ENCODE results near the gene FLNC.

The FLNC gene

DNA sequence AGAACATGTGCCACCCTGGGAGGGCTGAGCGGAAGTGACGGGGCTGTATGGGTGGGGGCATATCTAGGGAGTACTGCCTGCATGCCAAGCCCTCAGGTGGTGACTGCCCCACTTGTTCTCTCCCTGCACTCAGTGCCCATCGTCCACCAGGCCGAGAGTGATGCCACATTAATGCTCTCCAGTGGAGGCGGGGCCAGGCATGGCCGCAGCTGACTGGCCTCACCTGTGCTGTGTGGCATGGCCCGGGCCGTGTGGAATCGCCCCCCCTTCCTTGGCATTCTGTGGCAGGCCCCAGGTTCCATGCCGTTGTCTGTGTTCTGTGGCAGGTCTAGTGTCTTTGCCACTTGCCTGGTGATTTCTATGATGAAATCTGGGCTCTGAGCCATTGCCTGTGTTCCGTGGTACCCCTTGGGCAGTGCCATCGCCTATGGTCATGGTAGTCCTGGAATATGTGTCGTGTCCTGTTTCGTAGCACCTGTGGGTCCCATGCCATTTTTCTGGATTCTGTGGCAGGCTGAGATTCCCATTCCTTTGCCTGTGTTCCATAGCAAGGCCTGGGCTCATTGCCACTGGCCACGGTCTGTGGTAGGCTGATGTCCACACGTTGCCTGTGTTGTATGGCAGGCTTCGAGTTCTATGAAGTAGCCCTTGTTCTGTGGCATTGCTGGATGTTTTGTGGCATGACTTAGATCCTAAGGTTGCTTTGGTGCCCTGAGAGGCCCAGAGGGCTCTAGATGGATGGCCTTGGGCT is 8.9 kb downstream of the FLNC start:
- H3K79me2 ChIP-seq (ENCODE audit: insufficient read depth, low read length) = no peaks in the 10 kb centered on the region
- TF ChIP-seq EZH2phosphoT487 (conservative IDR thresholded peaks at IDR 0.05; ENCODE audit: low read length) = no peak
- TF ChIP-seq, protein P1, sequence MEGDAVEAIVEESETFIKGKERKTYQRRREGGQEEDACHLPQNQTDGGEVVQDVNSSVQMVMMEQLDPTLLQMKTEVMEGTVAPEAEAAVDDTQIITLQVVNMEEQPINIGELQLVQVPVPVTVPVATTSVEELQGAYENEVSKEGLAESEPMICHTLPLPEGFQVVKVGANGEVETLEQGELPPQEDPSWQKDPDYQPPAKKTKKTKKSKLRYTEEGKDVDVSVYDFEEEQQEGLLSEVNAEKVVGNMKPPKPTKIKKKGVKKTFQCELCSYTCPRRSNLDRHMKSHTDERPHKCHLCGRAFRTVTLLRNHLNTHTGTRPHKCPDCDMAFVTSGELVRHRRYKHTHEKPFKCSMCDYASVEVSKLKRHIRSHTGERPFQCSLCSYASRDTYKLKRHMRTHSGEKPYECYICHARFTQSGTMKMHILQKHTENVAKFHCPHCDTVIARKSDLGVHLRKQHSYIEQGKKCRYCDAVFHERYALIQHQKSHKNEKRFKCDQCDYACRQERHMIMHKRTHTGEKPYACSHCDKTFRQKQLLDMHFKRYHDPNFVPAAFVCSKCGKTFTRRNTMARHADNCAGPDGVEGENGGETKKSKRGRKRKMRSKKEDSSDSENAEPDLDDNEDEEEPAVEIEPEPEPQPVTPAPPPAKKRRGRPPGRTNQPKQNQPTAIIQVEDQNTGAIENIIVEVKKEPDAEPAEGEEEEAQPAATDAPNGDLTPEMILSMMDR (IDR thresholded peaks at IDR 0.05; ENCODE audit: insufficient read depth, low read length, poor library complexity, severe bottlenecking) = no peak

DNA sequence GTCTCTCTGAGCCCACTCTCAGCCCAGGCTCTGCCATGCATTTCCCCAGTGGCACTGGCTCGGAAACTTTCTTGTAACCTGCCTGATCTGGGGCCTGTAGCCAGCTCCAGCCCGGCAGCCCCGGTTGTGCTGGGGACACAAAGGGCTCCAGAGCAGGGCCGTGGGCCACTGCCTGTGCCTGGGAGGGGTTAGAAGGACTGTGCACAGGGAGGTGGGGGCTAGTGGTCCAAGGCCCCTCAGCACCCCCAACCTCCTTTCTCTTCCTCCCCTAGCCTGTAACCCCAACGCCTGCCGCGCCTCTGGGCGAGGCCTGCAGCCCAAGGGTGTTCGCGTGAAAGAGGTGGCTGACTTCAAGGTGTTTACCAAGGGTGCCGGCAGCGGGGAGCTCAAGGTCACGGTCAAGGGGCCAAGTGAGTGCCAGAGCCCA is 9.6 kb downstream of the FLNC start:
- H3K4me2 ChIP-seq (ENCODE audit: low read depth, low read length, poor library complexity, severe bottlenecking) = no peak overlapping the region
- no peaks in the 10 kb centered on the region for H3K79me2 ChIP-seq (ENCODE audit: insufficient read depth, low read length)
- H3K9me3 ChIP-seq (ENCODE audit: insufficient read depth, low read length) = no peaks in the 10 kb centered on the region
- no peak overlapping the region for H3K4me3 ChIP-seq (ENCODE audit: insufficient read depth, low read length, poor library complexity, severe bottlenecking)
- no peaks in the 10 kb centered on the region for H4K20me1 ChIP-seq (ENCODE audit: low read depth, low read length)
- TF ChIP-seq, protein P1 (IDR thresholded peaks at IDR 0.05; ENCODE audit: insufficient read depth, low read length, poor library complexity, severe bottlenecking) = no peak
- TF ChIP-seq EZH2phosphoT487 (conservative IDR thresholded peaks at IDR 0.05; ENCODE audit: low read length) = no peak
- H2AFZ ChIP-seq (ENCODE audit: low read depth, low read length, severe bottlenecking) = no peak overlapping the region
- H3K9me2 ChIP-seq (replicated peaks; ENCODE audit: insufficient read depth, low read length) = no peaks in the 10 kb centered on the region
- H3K36me3 ChIP-seq (ENCODE audit: low read length) = no peaks in the 10 kb centered on the region
- H3K27ac ChIP-seq (ENCODE audit: low read depth, low read length) = no peak overlapping the region
- no peak overlapping the region for H3K9ac ChIP-seq (ENCODE audit: low read length)
- no peaks in the 10 kb centered on the region for H3F3A ChIP-seq (ENCODE audit: insufficient read depth)
- H3K27me3 ChIP-seq (ENCODE audit: low read length) = no peaks in the 10 kb centered on the region

More for the DNA sequence above, 8.9 kb downstream of the FLNC start:
- Histone ChIP-seq H3K36me3 (ENCODE audit: low read length) (no peaks in the 10 kb centered on the region), H3K4me2 (ENCODE audit: low read depth, low read length, poor library complexity, severe bottlenecking) (no peak overlapping the region), H3K27me3 (ENCODE audit: low read length) (no peaks in the 10 kb centered on the region), H3K4me3 (ENCODE audit: insufficient read depth, low read length, poor library complexity, severe bottlenecking) (no peak overlapping the region), H3K27ac (ENCODE audit: low read depth, low read length) (no peak overlapping the region), H3K9me3 (ENCODE audit: insufficient read depth, low read length) (no peaks in the 10 kb centered on the region), H2AFZ (ENCODE audit: low read depth, low read length, severe bottlenecking) (no peak overlapping the region), H3F3A (ENCODE audit: insufficient read depth) (no peaks in the 10 kb centered on the region), H4K20me1 (ENCODE audit: low read depth, low read length) (no peaks in the 10 kb centered on the region), H3K9ac (ENCODE audit: low read length) (no peak overlapping the region), H3K9me2 (replicated peaks; ENCODE audit: insufficient read depth, low read length) (no peaks in the 10 kb centered on the region)

DNA sequence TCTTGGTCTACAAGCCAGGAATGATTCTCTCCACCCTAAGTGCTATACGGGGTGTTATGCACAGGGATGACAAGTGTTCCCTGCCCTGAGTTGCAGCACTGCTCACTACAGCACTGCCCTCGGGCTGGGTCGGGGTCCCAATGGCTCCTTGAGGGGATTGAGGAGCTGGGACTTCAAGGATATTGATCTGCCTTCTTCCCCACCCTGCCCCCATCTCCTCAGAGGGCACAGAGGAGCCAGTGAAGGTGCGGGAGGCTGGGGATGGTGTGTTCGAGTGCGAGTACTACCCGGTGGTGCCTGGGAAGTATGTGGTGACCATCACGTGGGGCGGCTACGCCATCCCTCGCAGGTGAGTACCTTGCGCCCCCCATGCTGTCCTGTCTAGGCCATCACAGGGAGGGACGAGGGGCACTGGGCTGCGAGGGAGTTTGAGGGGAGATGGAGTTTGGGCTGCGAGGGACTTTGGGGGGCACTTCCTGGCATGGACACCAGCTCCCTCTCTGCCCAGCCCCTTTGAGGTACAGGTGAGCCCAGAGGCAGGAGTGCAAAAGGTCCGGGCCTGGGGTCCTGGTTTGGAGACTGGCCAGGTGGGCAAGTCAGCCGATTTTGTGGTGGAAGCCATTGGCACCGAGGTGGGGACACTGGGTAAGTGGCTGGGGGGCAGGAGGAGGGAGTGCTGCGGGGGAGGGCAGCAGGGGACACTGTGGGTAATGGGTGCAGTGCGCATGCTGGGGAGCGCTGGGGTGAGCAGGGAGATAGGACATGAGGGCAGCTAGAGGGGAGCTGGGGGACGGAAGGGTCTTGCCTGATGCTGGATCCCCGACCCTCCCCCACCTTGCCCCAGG is 10.3 kb downstream of the FLNC start:
- Histone ChIP-seq H3K9me2 (replicated peaks; ENCODE audit: insufficient read depth, low read length) (no peaks in the 10 kb centered on the region), H3K9ac (ENCODE audit: low read length) (no peak overlapping the region), H3K27ac (ENCODE audit: low read depth, low read length) (no peak overlapping the region), H3K27me3 (ENCODE audit: low read length) (no peaks in the 10 kb centered on the region), H4K20me1 (ENCODE audit: low read depth, low read length) (no peaks in the 10 kb centered on the region), H3K4me3 (ENCODE audit: insufficient read depth, low read length, poor library complexity, severe bottlenecking) (no peak overlapping the region), H3F3A (ENCODE audit: insufficient read depth) (no peaks in the 10 kb centered on the region), H3K9me3 (ENCODE audit: insufficient read depth, low read length) (no peaks in the 10 kb centered on the region), H2AFZ (ENCODE audit: low read depth, low read length, severe bottlenecking) (no peak overlapping the region), H3K36me3 (ENCODE audit: low read length) (no peaks in the 10 kb centered on the region), H3K4me2 (ENCODE audit: low read depth, low read length, poor library complexity, severe bottlenecking) (no peak overlapping the region), H3K79me2 (ENCODE audit: insufficient read depth, low read length) (no peaks in the 10 kb centered on the region)
- TF ChIP-seq, protein P1 (IDR thresholded peaks at IDR 0.05; ENCODE audit: insufficient read depth, low read length, poor library complexity, severe bottlenecking) = no peak
- no peak for TF ChIP-seq EZH2phosphoT487 (conservative IDR thresholded peaks at IDR 0.05; ENCODE audit: low read length)

All from SU-DHL-6 (cell line).